Body of pancreas (tissue), 4 donors: ENCODE measurements around the gene PIGM.

Experiments used
- CTCF ChIP-seq, 7 experiments: fragments of 450-650 bp in 4 of 7; fragments of 200-600 bp in 3 of 7; sonication (generic) in 3 of 7; IDR thresholded peaks; one replicate each; pipeline ENCODE4 v1.5.1; 2016 to 2019; ENCODE audit warnings: antibody characterized with exemption in 7 of 7
- POLR2A ChIP-seq, 3 donors: fragments of 450-650 bp; IDR thresholded peaks; one replicate each; pipeline ENCODE4 v1.6.1; 2016; ENCODE audit warnings: antibody characterized with exemption in 3 of 3, mild to moderate bottlenecking in 2 of 3

GRCh38 chr1:160079448-160079847 is 47.7 kb upstream of the PIGM start:
- TF ChIP-seq CTCF (IDR thresholded peaks at IDR 0.05) (no peak), POLR2A (IDR thresholded peaks at IDR 0.05) (no peak)
